Measurements from ENCODE around the gene ACBD6. TPM values are rescaled to one million over a fixed set of nuclear protein-coding genes. Genes with fewer than 3 reads are reported as not detected.

The ACBD6 gene
- total RNA-seq, 2 donors from 2014 or later, result 44.0 to 53.5 TPM

DNA sequence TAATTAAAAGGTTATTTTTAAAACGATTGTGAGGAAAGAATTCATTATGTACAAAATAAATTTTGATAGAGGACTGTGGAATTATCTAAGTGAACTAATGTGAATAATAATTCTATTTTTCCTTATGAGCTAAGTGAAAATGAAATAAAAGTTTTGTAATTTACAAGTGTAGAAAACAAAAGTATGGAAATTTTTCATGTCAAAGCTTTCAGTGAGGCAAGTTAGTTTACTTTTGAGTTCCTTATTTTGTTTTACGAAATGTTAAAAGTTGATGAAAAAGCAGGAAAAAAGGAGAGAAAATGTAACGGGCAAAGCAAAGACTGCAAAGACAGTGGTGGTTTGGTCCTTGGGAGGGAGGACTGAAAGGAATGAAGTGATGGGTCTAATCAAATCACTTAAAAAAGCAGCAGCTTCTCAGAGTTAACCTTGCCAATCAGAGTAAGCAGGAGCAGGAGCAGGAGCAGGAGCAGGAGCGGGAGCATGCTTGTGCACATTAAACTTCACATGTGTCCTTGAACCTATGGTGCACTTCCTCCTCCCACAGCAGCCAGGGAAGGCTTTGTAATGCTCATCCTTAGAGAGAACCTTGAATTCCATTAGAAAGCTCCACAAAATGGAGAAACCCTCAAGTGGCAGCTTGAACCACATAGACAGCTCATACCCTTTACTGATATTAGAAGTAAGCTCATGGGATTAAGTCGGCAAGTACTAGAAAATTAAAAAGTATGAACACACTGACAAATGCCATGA lies 139.0 kb downstream of the ACBD6 start:
- Histone ChIP-seq H3K9me3 (no peaks in the 10 kb centered on the region), H3K4me3 (no peak overlapping the region), H3K36me3 (no peaks in the 10 kb centered on the region), H3K4me1 (ENCODE audit: control insufficient read depth in 1 of 2, low read depth in 2 of 2) (peaks cover 0 to 5% of the 10 kb centered on the region in 2 donors), H3K27ac (no peak overlapping the region), H3K27me3 (replicated peaks; ENCODE audit: insufficient read depth) (no peaks in the 10 kb centered on the region)
- ATAC-seq (ENCODE audit: insufficient number of reproducible peaks, low FRiP score, low read depth), result no peak
- TF ChIP-seq, protein P1, sequence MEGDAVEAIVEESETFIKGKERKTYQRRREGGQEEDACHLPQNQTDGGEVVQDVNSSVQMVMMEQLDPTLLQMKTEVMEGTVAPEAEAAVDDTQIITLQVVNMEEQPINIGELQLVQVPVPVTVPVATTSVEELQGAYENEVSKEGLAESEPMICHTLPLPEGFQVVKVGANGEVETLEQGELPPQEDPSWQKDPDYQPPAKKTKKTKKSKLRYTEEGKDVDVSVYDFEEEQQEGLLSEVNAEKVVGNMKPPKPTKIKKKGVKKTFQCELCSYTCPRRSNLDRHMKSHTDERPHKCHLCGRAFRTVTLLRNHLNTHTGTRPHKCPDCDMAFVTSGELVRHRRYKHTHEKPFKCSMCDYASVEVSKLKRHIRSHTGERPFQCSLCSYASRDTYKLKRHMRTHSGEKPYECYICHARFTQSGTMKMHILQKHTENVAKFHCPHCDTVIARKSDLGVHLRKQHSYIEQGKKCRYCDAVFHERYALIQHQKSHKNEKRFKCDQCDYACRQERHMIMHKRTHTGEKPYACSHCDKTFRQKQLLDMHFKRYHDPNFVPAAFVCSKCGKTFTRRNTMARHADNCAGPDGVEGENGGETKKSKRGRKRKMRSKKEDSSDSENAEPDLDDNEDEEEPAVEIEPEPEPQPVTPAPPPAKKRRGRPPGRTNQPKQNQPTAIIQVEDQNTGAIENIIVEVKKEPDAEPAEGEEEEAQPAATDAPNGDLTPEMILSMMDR (IDR thresholded peaks at IDR 0.05), result no peak
- DNase-seq (ENCODE audit: low spot score), result no peak

GRCh38 chr1:180360333-180361075 lies 141.9 kb downstream of the ACBD6 start:
- no peak overlapping the region for H3K4me3 ChIP-seq
- ATAC-seq (ENCODE audit: insufficient number of reproducible peaks, low FRiP score, low read depth) (no peak), DNase-seq (ENCODE audit: low spot score) (no peak)
- no peaks in the 10 kb centered on the region for H3K36me3 ChIP-seq
- no peaks in the 10 kb centered on the region for H3K9me3 ChIP-seq
- peaks cover 0 to 5% of the 10 kb centered on the region in 2 donors for H3K4me1 ChIP-seq (ENCODE audit: control insufficient read depth in 1 of 2, low read depth in 2 of 2)
- no peaks in the 10 kb centered on the region for H3K27me3 ChIP-seq (replicated peaks; ENCODE audit: insufficient read depth)
- H3K27ac ChIP-seq, result no peak overlapping the region
- TF ChIP-seq, protein P1 (IDR thresholded peaks at IDR 0.05), result no peak

- DNase-seq (ENCODE audit: low spot score) (no peak), ATAC-seq (ENCODE audit: insufficient number of reproducible peaks, low FRiP score, low read depth) (no peak)
- Histone ChIP-seq H3K4me1 (ENCODE audit: control insufficient read depth in 1 of 2, low read depth in 2 of 2) (peaks cover 0 to 5% of the 10 kb centered on the region in 2 donors), H3K27me3 (replicated peaks; ENCODE audit: insufficient read depth) (no peaks in the 10 kb centered on the region), H3K36me3 (no peaks in the 10 kb centered on the region), H3K4me3 (no peak overlapping the region), H3K27ac (no peak overlapping the region), H3K9me3 (no peaks in the 10 kb centered on the region)
- TF ChIP-seq, protein P1 (IDR thresholded peaks at IDR 0.05), result no peak
These were observed 143.7 kb downstream of the ACBD6 start for GRCh38 chr1:180358649-180359048.

DNA sequence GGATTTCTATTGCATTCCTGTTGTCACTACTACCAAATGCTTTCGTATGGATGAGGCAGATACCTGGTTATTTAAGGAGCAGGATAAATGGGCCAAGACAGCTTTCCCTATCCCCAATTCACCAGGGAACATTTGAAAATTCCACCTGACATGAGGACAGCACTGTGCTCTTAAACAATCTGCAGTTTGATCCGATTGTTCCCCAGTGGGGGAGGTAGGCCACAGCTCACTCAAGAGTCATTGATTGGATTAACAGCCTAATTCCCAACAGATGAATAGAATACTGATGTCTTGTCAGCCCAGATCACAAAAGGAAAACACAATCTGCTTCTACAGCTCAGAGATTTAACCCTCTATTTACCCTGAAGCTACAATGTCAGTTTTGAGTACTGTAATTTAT lies 148.4 kb downstream of the ACBD6 start:
- Histone ChIP-seq H3K27ac (no peak overlapping the region), H3K36me3 (no peaks in the 10 kb centered on the region), H3K27me3 (replicated peaks; ENCODE audit: insufficient read depth) (no peaks in the 10 kb centered on the region), H3K9me3 (no peaks in the 10 kb centered on the region), H3K4me3 (no peak overlapping the region), H3K4me1 (ENCODE audit: control insufficient read depth in 1 of 2, low read depth in 2 of 2) (no peaks in the 10 kb centered on the region)
- DNase-seq (ENCODE audit: low spot score) (no peak), ATAC-seq (ENCODE audit: insufficient number of reproducible peaks, low FRiP score, low read depth) (no peak)
- TF ChIP-seq, protein P1 (IDR thresholded peaks at IDR 0.05), result no peak

GRCh38 chr1:180352588-180352987 lies 149.8 kb downstream of the ACBD6 start:
- DNase-seq (ENCODE audit: low spot score) (no peak), ATAC-seq (ENCODE audit: insufficient number of reproducible peaks, low FRiP score, low read depth) (no peak)
- TF ChIP-seq, protein P1 (IDR thresholded peaks at IDR 0.05), result no peak
- no peaks in the 10 kb centered on the region for H3K4me1 ChIP-seq (ENCODE audit: control insufficient read depth in 1 of 2, low read depth in 2 of 2)
- H3K27me3 ChIP-seq (replicated peaks; ENCODE audit: insufficient read depth), result no peaks in the 10 kb centered on the region
- H3K4me3 ChIP-seq, result no peak overlapping the region
- H3K9me3 ChIP-seq, result no peaks in the 10 kb centered on the region
- no peak overlapping the region for H3K27ac ChIP-seq
- no peaks in the 10 kb centered on the region for H3K36me3 ChIP-seq
